Measurements from ENCODE around the gene AMDHD1.
"Not testable (repeated sequence)": the region's sequence is repeated elsewhere in the genome, so short reads cannot be mapped to it uniquely, and the experiment has no call there.

AMDHD1 gene

DNA sequence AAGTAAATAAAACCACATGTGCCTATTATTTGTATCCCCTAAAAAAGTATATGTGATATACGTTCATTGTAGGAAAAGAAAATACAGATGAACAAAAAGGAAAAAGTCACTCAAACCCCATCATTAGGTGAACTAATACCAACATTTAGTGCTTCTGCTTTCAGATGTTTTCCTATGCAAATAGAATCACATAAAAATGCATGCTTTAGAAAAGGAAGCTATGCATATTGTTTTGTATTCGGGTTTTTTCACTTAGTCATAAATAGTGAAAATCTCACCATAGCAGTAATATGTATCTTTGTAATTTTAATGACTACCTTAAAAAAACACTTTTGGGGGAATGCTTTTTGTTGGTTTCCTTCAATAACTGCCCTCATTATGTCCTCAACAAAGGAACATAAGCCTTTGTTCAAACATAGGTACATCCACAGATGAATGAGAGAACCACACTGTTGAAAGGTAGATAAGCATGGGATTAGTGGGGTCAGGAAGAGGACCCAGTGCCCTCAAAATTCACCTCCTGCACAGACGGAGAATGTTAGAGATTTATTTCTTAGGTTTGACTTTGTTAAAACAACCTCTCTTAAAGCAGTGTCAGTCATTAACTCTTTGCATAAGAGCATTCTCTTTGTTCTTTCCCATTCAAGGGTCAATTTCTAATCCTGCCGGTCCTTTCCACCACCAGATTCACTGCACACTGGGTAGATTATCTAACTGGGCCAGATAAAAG, 6.5 kb downstream of the AMDHD1 start:
- no peak for DNase-seq (ENCODE audit: low read depth in 1 of 2, low spot score in 1 of 2)
- in situ Hi-C loops (cut with HindIII; ENCODE audit: low pct_unique_long_range_greater_than_20kb, low sequenced_read_pairs): no loop called here
- no peak for TF ChIP-seq JUND (IDR thresholded peaks at IDR 0.05; ENCODE audit: low read depth)

DNA sequence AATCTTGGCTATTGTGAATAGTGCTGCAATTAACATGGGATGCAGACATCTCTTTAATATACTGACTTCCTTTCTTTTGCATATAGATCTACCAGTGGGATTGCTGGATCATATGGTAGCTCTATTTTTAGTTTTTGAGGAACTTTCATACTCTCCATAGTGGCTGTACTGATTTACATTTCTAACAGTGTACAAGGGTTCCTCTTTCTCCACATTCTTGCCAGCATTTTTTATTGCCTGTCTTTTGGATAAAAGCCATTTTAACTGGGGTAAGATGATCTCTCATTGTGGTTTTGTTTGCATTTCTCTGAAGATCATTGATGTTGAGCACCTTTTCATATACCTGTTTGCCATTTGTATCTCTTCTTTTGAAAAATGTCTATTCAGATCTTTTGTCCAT, 8.4 kb downstream of the AMDHD1 start:
- in situ Hi-C loops (cut with HindIII; ENCODE audit: low pct_unique_long_range_greater_than_20kb, low sequenced_read_pairs): no loop called here
- no peak for DNase-seq (ENCODE audit: low read depth in 1 of 2, low spot score in 1 of 2)

DNA sequence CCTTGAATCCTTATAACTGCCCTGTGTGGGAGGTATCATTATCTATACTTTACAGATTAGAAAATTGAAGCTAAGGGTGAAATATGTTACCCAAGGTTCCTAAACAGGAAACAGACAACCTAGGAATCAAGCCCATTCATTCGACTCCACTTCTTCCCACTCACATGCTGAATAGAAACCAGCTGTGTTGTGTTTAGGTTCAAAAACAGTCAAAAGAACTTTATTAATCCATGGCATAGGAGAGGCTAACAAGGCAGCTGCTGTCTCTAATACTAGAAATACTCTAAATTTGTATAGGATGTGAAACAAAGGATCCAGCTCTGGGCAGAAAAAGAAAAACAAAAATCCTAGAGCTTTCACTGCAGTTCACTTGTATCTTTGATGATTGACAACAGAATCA, 9.9 kb downstream of the AMDHD1 start:
- in situ Hi-C loops (cut with HindIII; ENCODE audit: low pct_unique_long_range_greater_than_20kb, low sequenced_read_pairs): no loop called here
- no peak for TF ChIP-seq JUND (IDR thresholded peaks at IDR 0.05; ENCODE audit: low read depth)
- DNase-seq (ENCODE audit: low read depth in 1 of 2, low spot score in 1 of 2): no peak

More for the DNA sequence above, 8.4 kb downstream of the AMDHD1 start:
- TF ChIP-seq JUND (IDR thresholded peaks at IDR 0.05; ENCODE audit: low read depth): no peak

DNA sequence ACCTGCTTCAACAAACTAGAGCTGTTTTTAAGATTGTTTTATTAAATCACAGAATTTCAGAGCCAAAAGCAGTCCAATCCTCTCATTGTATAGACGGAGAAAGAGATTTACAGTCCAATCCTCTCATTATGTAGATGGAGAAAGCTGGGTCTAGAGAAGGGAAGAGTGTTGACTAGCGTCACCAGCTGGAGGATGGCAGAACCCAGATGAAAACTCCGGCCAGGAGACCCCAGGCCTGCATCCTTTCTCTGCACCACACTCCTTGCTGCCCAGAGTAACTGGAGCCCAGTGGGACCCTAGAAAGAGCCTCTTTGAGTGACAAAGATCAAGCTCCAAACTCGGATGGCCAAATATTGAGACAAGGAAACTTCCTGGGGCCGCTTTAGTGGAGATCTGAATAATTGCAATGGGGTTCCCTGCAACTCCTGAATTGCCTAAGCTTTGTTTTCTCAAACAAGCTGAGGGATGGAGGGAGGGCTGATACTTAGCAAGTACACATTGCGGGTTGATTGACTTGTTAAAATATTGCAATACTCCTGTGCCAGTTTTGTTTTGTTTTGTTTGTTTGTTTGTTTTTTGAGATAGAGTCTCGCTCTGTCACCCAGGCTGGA, 12.5 kb downstream of the AMDHD1 start:
- DNase-seq (ENCODE audit: low read depth in 1 of 2, low spot score in 1 of 2): no peak
- no peak for TF ChIP-seq JUND (IDR thresholded peaks at IDR 0.05; ENCODE audit: low read depth)
- in situ Hi-C loops (cut with HindIII; ENCODE audit: low pct_unique_long_range_greater_than_20kb, low sequenced_read_pairs): no loop called here

DNA sequence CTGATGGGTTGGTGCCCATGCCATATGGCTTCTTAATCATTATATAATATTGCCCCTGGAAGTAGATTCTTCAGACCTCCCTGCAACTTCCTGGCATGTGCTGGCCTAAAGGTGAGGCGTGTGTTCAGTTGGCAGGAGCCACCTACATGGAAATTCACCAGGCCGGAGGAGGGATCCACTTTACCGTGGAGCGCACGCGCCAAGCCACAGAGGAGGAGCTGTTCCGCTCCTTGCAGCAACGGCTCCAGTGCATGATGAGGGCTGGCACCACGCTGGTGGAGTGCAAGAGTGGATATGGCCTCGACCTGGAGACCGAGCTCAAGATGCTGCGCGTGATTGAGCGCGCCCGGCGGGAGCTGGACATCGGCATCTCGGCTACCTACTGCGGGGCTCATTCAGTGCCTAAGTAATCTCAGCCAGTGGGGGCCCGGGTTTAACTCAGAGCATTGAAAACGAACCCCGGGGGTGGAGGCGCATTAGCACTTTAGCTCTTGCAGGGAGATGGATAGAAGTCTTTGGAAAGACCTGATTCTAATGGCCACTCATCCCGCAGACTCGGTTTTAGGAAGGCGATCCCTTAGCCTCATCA, 13.5 kb downstream of the AMDHD1 start:
- DNase-seq (ENCODE audit: low read depth in 1 of 2, low spot score in 1 of 2): no peak
- in situ Hi-C loops (cut with HindIII; ENCODE audit: low pct_unique_long_range_greater_than_20kb, low sequenced_read_pairs): no loop called here
- TF ChIP-seq JUND (IDR thresholded peaks at IDR 0.05; ENCODE audit: low read depth): no peak

DNA sequence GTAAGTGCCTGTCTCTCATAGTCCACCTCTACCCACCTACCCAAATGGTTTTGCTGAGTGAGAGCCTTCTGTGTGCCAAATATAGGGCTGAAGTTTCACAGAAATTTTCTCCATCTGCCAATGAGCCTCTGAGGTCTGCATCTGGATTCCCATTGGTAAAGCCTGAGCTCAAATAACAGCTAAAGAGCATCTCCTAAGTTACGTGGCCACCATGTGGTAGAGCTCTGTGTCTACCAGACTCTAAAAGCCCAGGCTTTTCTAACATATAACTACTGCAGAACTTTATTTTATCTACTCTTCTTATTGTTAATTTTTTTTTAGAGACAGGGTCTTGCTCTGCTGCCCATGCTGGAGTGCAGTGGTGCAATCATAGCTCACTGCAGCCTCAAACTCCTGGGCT, 16.0 kb downstream of the AMDHD1 start:
- no peak for TF ChIP-seq JUND (IDR thresholded peaks at IDR 0.05; ENCODE audit: low read depth)
- DNase-seq (ENCODE audit: low read depth in 1 of 2, low spot score in 1 of 2): peak; percentile 74 to 75
- in situ Hi-C loops (cut with HindIII; ENCODE audit: low pct_unique_long_range_greater_than_20kb, low sequenced_read_pairs): no loop called here

DNA sequence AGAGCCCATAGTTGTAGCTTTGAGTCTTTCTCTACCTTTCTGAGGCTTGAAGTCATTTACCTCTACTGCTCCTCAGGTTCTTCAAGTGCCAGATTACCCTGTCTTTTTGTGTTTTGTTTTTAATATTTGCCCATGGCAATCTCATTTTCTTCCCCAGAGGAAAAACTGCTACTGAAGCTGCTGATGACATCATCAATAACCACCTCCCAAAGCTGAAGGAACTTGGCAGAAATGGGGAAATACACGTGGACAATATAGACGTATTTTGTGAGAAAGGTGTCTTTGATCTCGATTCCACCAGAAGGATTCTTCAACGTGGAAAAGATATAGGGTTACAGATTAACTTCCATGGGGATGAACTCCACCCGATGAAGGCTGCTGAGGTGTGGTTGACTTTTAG, 17.1 kb downstream of the AMDHD1 start:
- no peak for DNase-seq (ENCODE audit: low read depth in 1 of 2, low spot score in 1 of 2)
- no peak for TF ChIP-seq JUND (IDR thresholded peaks at IDR 0.05; ENCODE audit: low read depth)
- in situ Hi-C loops (cut with HindIII; ENCODE audit: low pct_unique_long_range_greater_than_20kb, low sequenced_read_pairs): no loop called here

DNA sequence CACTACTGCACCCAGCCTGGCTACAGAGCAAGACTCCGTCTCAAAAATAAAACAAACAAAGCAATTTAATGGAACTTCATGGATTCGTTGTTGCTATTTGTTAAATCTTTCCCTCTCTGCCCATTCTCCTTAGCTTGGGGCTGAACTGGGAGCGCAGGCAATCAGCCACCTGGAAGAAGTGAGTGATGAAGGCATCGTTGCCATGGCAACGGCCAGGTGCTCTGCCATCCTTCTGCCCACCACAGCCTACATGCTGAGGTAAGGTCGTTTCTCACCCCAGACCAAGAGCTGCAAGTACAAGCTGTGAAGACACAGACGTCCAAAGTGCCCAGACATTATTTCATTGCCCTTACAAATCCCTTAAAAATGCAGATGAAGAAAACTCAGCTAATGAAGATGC, 19.1 kb downstream of the AMDHD1 start:
- in situ Hi-C loops (cut with HindIII; ENCODE audit: low pct_unique_long_range_greater_than_20kb, low sequenced_read_pairs): no loop called here
- DNase-seq (ENCODE audit: low read depth in 1 of 2, low spot score in 1 of 2): no peak
- TF ChIP-seq JUND (IDR thresholded peaks at IDR 0.05; ENCODE audit: low read depth): no peak

DNA sequence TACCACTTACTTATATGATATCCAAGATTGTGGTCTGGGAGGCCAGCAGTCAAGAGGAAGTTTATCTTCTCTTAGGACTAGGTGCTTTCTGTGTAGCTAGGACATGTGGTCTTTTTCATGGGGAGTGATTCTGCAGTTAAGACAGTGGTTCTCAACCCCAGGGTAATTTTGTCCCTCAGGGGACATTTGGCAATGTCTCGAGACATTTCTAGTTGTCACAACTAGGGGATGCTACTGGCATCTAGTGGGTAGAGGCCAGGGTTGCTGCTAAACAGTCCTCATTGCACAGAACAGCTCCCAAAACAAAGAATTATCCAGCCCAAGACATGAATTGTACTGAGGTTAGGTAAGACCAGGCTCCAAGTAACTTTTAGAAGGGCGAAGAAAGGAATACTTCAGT, 20.0 kb downstream of the AMDHD1 start:
- in situ Hi-C loops (cut with HindIII; ENCODE audit: low pct_unique_long_range_greater_than_20kb, low sequenced_read_pairs): no loop called here
- peak in 1 of 2 experiments; percentile 73 for DNase-seq (ENCODE audit: low read depth in 1 of 2, low spot score in 1 of 2)
- no peak for TF ChIP-seq JUND (IDR thresholded peaks at IDR 0.05; ENCODE audit: low read depth)

DNA sequence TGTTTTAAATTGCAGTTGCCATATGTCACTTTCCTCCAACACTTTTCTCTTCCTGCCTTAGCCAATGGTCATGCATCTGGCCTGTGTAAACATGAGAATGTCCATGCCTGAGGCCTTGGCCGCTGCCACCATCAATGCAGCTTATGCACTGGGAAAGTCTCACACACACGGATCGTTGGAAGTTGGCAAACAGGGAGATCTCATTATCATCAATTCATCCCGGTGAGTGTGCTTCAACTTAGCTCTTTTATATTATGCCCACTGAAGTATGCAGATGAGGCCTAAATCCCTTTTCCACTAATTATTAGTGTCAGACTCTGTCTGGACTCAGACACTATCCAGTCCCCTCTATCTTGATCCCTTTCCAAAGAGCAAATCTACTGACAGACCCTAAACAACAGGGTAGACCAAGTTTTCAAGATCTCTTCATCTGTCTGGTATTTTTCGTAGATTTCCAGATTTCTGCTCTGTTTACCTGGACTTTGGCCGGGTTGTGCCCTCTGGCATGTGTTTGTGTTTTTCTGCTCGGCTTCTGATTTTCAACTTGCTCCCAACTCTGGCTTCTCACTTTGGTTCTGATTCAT, 23.2 kb downstream of the AMDHD1 start:
- DNase-seq (ENCODE audit: low read depth in 1 of 2, low spot score in 1 of 2): peak; percentile 68 to 94
- in situ Hi-C loops (cut with HindIII; ENCODE audit: low pct_unique_long_range_greater_than_20kb, low sequenced_read_pairs): no loop called here
- peak; percentile 52; the same call in 1 of the 2 replicates for TF ChIP-seq JUND (IDR thresholded peaks at IDR 0.05; ENCODE audit: low read depth)

DNA sequence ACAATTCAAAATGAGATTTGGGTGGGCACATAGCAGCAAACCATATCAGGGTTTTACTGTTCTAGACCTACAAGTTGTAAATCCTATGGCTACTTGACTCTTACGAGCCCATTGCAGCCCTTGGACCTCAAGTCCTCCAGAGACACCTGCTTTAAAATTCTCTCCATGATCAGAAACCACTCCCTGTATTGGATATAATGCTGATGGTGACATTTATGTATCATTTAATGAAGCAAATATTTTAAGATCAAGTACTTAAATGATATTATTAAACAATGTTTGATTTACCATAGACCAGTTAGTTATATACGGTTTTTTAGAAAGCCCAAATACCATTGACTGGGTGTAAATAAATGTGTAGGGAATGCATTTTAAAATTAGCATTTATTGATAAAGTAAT, 24.2 kb downstream of the AMDHD1 start:
- no peak for DNase-seq (ENCODE audit: low read depth in 1 of 2, low spot score in 1 of 2)
- in situ Hi-C loops (cut with HindIII; ENCODE audit: low pct_unique_long_range_greater_than_20kb, low sequenced_read_pairs): no loop called here

DNA sequence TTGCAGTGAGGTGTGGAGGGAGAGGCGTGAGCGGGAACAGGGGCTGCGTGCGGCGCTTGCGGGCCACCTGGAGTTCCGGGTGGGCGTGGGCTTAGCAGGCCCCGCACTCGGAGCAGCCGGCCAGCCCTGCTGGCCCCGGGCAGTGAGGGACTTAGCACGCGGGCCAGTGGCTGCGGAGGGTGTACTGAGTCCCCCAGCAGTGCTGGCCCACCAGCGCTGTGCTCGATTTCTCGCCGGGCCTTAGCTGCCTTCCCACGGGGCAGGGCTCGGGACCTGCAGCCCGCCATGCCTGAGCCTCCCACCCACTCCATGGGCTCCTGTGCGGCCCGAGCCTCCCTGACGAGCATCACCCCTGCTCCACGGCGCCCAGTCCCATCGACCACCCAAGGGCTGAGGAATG, 26.0 kb downstream of the AMDHD1 start:
- in situ Hi-C loops (cut with HindIII; ENCODE audit: low pct_unique_long_range_greater_than_20kb, low sequenced_read_pairs); DNase-seq (ENCODE audit: low read depth in 1 of 2, low spot score in 1 of 2): not testable (repeated sequence)

More for the DNA sequence above, 24.2 kb downstream of the AMDHD1 start:
- TF ChIP-seq JUND (IDR thresholded peaks at IDR 0.05; ENCODE audit: low read depth): no peak

DNA sequence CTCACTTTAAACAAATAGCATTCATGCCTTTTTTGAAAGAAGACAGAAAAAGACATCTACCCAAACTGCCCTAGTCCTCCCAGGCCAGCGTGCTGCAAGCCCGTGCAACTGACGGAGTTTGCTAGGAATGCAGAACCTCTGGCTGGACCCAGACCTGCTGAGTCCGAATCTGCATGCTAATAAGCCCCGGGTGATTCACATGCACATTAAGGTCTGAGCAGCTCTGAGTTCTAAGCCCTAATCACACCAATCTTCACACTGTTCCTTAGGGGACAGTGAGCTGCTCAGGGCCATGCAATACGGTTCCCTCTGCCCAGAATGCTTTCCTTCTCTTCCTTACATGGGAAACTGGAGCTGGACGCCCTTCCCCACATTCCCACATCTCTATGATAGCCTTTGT, 27.8 kb downstream of the AMDHD1 start:
- no peak for TF ChIP-seq JUND (IDR thresholded peaks at IDR 0.05; ENCODE audit: low read depth)
- DNase-seq (ENCODE audit: low read depth in 1 of 2, low spot score in 1 of 2): no peak
- in situ Hi-C loops (cut with HindIII; ENCODE audit: low pct_unique_long_range_greater_than_20kb, low sequenced_read_pairs): no loop called here
